Islet of Langerhans (tissue), 1 donor: ENCODE results near the gene EHHADH.
A peak's percentile ranks its signal among the peaks of the same experiment; 100 is the strongest.
"Not testable (repeated sequence)": the region's sequence is repeated elsewhere in the genome, so short reads cannot be mapped to it uniquely, and the experiment has no call there.

Experiments
- FAIRE-seq: peaks from one replicate; lab custom pipeline; 2011; peaks lifted over from hg19 to GRCh38; lab: Jason Lieb, UNC

The EHHADH gene

GRCh38 chr3:185253645-185254410 is at the start of gene EHHADH:
TSS of gene EHHADH (minus strand) at chr3:185254049. CDS start at chr3:185254022, 27 bp downstream.
- no peak for FAIRE-seq

GRCh38 chr3:185299918-185300426 is 46.1 kb upstream of the EHHADH start:
- not testable (repeated sequence) for FAIRE-seq

GRCh38 chr3:185297867-185298266 is 44.0 kb upstream of the EHHADH start:
- FAIRE-seq = no peak

GRCh38 chr3:185292238-185292637 is 38.4 kb upstream of the EHHADH start:
- FAIRE-seq = no peak

GRCh38 chr3:185290266-185290665 is 36.4 kb upstream of the EHHADH start:
- no peak for FAIRE-seq

- FAIRE-seq = no peak
Observed at GRCh38 chr3:185283374-185283935, 29.6 kb upstream of the EHHADH start.

GRCh38 chr3:185282696-185283373 is 29.0 kb upstream of the EHHADH start:
- FAIRE-seq = peak; percentile 85

GRCh38 chr3:185280572-185281365 is 26.9 kb upstream of the EHHADH start:
- no peak for FAIRE-seq

GRCh38 chr3:185279587-185280138 is 25.8 kb upstream of the EHHADH start:
- FAIRE-seq = no peak

- no peak for FAIRE-seq
Observed at GRCh38 chr3:185276415-185276814, 22.6 kb upstream of the EHHADH start.

- FAIRE-seq = no peak
Observed at GRCh38 chr3:185272033-185272432, 18.2 kb upstream of the EHHADH start.

- no peak for FAIRE-seq
Observed at GRCh38 chr3:185270956-185271332, 17.1 kb upstream of the EHHADH start.

GRCh38 chr3:185270262-185270955 is 16.6 kb upstream of the EHHADH start:
- FAIRE-seq = no peak

GRCh38 chr3:185268194-185268962 is 14.5 kb upstream of the EHHADH start:
- no peak for FAIRE-seq

- no peak for FAIRE-seq
Observed at GRCh38 chr3:185267193-185267592, 13.3 kb upstream of the EHHADH start.

GRCh38 chr3:185264849-185265553 is 11.2 kb upstream of the EHHADH start:
- no peak for FAIRE-seq

- no peak for FAIRE-seq
Observed at GRCh38 chr3:185263423-185263822, 9.6 kb upstream of the EHHADH start.

GRCh38 chr3:185257334-185257733 is 3.5 kb upstream of the EHHADH start:
- no peak for FAIRE-seq

- no peak for FAIRE-seq
Observed at GRCh38 chr3:185254799-185255198, 950 bp upstream of the EHHADH start.

- not testable (repeated sequence) for FAIRE-seq
Observed at GRCh38 chr3:185253133-185253532, 716 bp downstream of the EHHADH start.
